B cell (primary cell): ENCODE data around the gene AIMP1. TPM values are rescaled to one million over a fixed set of nuclear protein-coding genes. Genes with fewer than 3 reads are reported as not detected.

Experiments used
- ATAC-seq: fragments of 200-7000 bp; cut with Tn5 transposase; one replicate; pipeline ENCODE4 v1.10.0; 2021; ENCODE audit warnings: low read depth, mild to moderate bottlenecking, moderate number of reproducible peaks, moderate library complexity
- CTCF ChIA-PET: fragments of 350-600 bp; sonication (Branson Sonifier 250); formaldehyde crosslinking; loops from one replicate; lab custom pipeline; 2021; ENCODE audit warnings: antibody characterized with exemption, inconsistent platforms; lab: Charles Lee
- POLR2A ChIA-PET: fragments of 350-600 bp; sonication (Branson Sonifier 250); formaldehyde crosslinking; loops from one replicate; lab custom pipeline; 2021; ENCODE audit warnings: antibody characterized with exemption; lab: Charles Lee
- DNase-seq: peaks from one replicate; pipeline ENCODE4 v3.0.0; 2013
- H2AFZ ChIP-seq: 2 replicates; pipeline ENCODE4 v1.6.1; 2012; ENCODE audit warnings: mild to moderate bottlenecking, low read depth, low read length; ENCODE audit not compliant: insufficient read depth, poor library complexity, severe bottlenecking
- H3K27ac ChIP-seq, 2 donors: 1 replicate in 1 of 2; 2 replicates in 1 of 2; pipeline ENCODE4 v1.5.1; 2012 to 2013; ENCODE audit warnings: low read length in 2 of 2, mild to moderate bottlenecking in 2 of 2, moderate library complexity in 1 of 2
- H3K27me3 ChIP-seq, 4 experiments: fragments of 200-600 bp in 1 of 4; sonication (generic) in 1 of 4; replicated peaks in 1 of 4; 1 replicate in 2 of 4; 2 replicates in 2 of 4; pipeline versions ENCODE4 v1.6.1 to v1.7.0; 2013 to 2016; ENCODE audit warnings: low read length in 3 of 4, mild to moderate bottlenecking in 2 of 4, mixed read lengths in 1 of 4, moderate library complexity in 1 of 4; ENCODE audit not compliant: insufficient read depth in 4 of 4, control insufficient read depth in 3 of 4; ENCODE audit errors: control extremely low read depth in 1 of 4
- H3K36me3 ChIP-seq, 2 experiments: replicated peaks in 1 of 2; 1 replicate in 1 of 2; 2 replicates in 1 of 2; pipeline versions ENCODE4 v1.6.1 to v1.7.1; 2013; ENCODE audit warnings: low read length in 1 of 2; ENCODE audit not compliant: insufficient read depth in 2 of 2, control insufficient read depth in 1 of 2; ENCODE audit errors: control extremely low read depth in 1 of 2, extremely low read depth in 1 of 2
- H3K4me1 ChIP-seq, 2 donors: fragments of 200-600 bp in 1 of 2; sonication (generic) in 1 of 2; 1 replicate in 1 of 2; 2 replicates in 1 of 2; pipeline versions ENCODE4 v1.5.1 to v1.6.1; 2013 to 2017; ENCODE audit warnings: low read length in 2 of 2; ENCODE audit not compliant: control insufficient read depth in 2 of 2, insufficient read depth in 2 of 2
- H3K4me2 ChIP-seq: replicated peaks from 2 replicates; pipeline ENCODE3; 2012; ENCODE audit warnings: mild to moderate bottlenecking, low read depth, low read length; ENCODE audit not compliant: poor library complexity, severe bottlenecking
- H3K4me3 ChIP-seq, 5 experiments: fragments of 200-600 bp in 1 of 5; sonication (generic) in 1 of 5; 1 replicate in 3 of 5; 2 replicates in 2 of 5; pipeline versions ENCODE4 v1.5.1 to v1.7.0; 2011 to 2016; ENCODE audit warnings: low read length in 4 of 5, mild to moderate bottlenecking in 4 of 5, low read depth in 2 of 5, control low read depth in 1 of 5, moderate library complexity in 1 of 5; ENCODE audit not compliant: insufficient read depth in 1 of 5; ENCODE audit errors: control extremely low read depth in 1 of 5, extremely low read depth in 1 of 5
- H3K79me2 ChIP-seq: fragments of 200-600 bp; sonication (generic); one replicate; pipeline ENCODE4 v1.6.0; 2016; ENCODE audit warnings: low read length; ENCODE audit not compliant: control insufficient read depth, insufficient read depth
- H3K9ac ChIP-seq: fragments of 200-600 bp; sonication (generic); 2 replicates; pipeline ENCODE4 v1.6.1; 2017; ENCODE audit warnings: mild to moderate bottlenecking, low read length, moderate library complexity
- H3K9me3 ChIP-seq, 3 donors: one replicate each; pipeline versions ENCODE4 v1.6.1 to v1.7.1; 2013; ENCODE audit warnings: low read length in 2 of 3; ENCODE audit not compliant: control insufficient read depth in 2 of 3, insufficient read depth in 1 of 3; ENCODE audit errors: control extremely low read depth in 1 of 3
- H4K20me1 ChIP-seq: 2 replicates; pipeline ENCODE4 v1.6.0; 2012; ENCODE audit warnings: mild to moderate bottlenecking, low read length; ENCODE audit not compliant: insufficient read depth, control insufficient read depth, poor library complexity, severe bottlenecking
- H3K27ac Mint-ChIP-seq: one replicate; pipeline ENCODE4 v1.8.0; 2021; ENCODE audit warnings: mixed read lengths
- H3K27me3 Mint-ChIP-seq: one replicate; pipeline ENCODE4 v1.8.0; 2021; ENCODE audit warnings: mixed read lengths
- H3K4me1 Mint-ChIP-seq: one replicate; pipeline ENCODE4 v1.8.0; 2021; ENCODE audit warnings: mixed read lengths
- H3K4me3 Mint-ChIP-seq: one replicate; pipeline ENCODE4 v1.8.0; 2021; ENCODE audit warnings: mixed read lengths
- H3K9me3 Mint-ChIP-seq: one replicate; pipeline ENCODE4 v1.8.0; 2022; ENCODE audit warnings: mixed read lengths; ENCODE audit not compliant: insufficient read depth
- CTCF ChIP-seq: fragments of 200-600 bp; IDR thresholded peaks from one replicate; pipeline ENCODE4 v1.8.0; 2022; ENCODE audit warnings: antibody characterized with exemption, mild to moderate bottlenecking
- EZH2 ChIP-seq: IDR thresholded peaks from 2 replicates; pipeline ENCODE4 v1.6.1; 2012; ENCODE audit warnings: borderline replicate concordance, low read depth, mild to moderate bottlenecking, moderate library complexity, low read length; ENCODE audit not compliant: insufficient read depth, poor library complexity, severe bottlenecking
- WGBS: methylation state at CpG from one replicate; pipeline ENCODE4 v1.1.5; 2013; ENCODE audit warnings: missing lambda C conversion rate; ENCODE audit not compliant: insufficient coverage; 5-methylcytosine and 5-hydroxymethylcytosine counted together
- intact Hi-C: fragments of 100-400 bp; cut with micrococcal nuclease; formaldehyde crosslinking; loops from one replicate; pipeline ENCODE4 v1.10.0; 2022
- polyA plus RNA-seq: library from polyadenylated mRNA; depleted of rRNA; stranded (reverse); fragments of >200 nt; gene quantifications from 2 replicates; pipeline ENCODE4 v1.2.3, GENCODE V29; 2012
- total RNA-seq, 2 donors: library from RNA; stranded (reverse); fragments of 120-200 nt in 1 of 2; gene quantifications; 1 replicate in 1 of 2; 2 replicates in 1 of 2; pipeline versions ENCODE4 v1.2.3 to v1.2.4, GENCODE V29; 2013 to 2022

AIMP1 gene
- total and polyA plus RNA-seq, 2 donors (not counting 1 experiment from before 2014, with no cell fraction given), result 12.0 to 49.7 TPM

- intact Hi-C loops, result loop anchor here (5.0 kb wide), 1 partner anchor 817 kb away; no protein-coding TSS in a partner anchor
- H3K36me3 ChIP-seq, result no peaks in the 10 kb centered on the region
- H3K9me3 ChIP-seq, result no peaks in the 10 kb centered on the region
- no peak overlapping the region for H2AFZ ChIP-seq
- no peak overlapping the region for H3K9ac ChIP-seq
- H3K79me2 ChIP-seq, result no peaks in the 10 kb centered on the region
- ChIA-PET CTCF (no interaction called here), POLR2A (no interaction called here)
- H4K20me1 ChIP-seq, result no peaks in the 10 kb centered on the region
- no peak overlapping the region for H3K4me2 ChIP-seq
- no peak overlapping the region for H3K27ac Mint-ChIP-seq
- no peak for DNase-seq
- TF ChIP-seq CTCF (no peak), EZH2 (no peak)
- H3K27me3 ChIP-seq, result no peaks in the 10 kb centered on the region
- H3K27me3 Mint-ChIP-seq, result peaks cover 19% of the 10 kb centered on the region
- WGBS, result no CpG with 5 or more reads among the region's 1 CpG
- no peak overlapping the region for H3K4me3 Mint-ChIP-seq
- H3K4me1 Mint-ChIP-seq, result no peaks in the 10 kb centered on the region
- H3K4me1 ChIP-seq, result no peaks in the 10 kb centered on the region
- no peak overlapping the region for H3K4me3 ChIP-seq
- H3K27ac ChIP-seq, result no peak overlapping the region
- no peak for ATAC-seq
- no peaks in the 10 kb centered on the region for H3K9me3 Mint-ChIP-seq
Observed at GRCh38 chr4:106365613-106366012, 49.3 kb downstream of the AIMP1 start.

GRCh38 chr4:106366026-106366425 is 49.7 kb downstream of the AIMP1 start:
- H3K4me1 Mint-ChIP-seq, result no peaks in the 10 kb centered on the region
- ChIA-PET POLR2A (no interaction called here), CTCF (no interaction called here)
- Histone ChIP-seq H2AFZ (no peak overlapping the region), H3K4me2 (no peak overlapping the region), H4K20me1 (no peaks in the 10 kb centered on the region), H3K9me3 (no peaks in the 10 kb centered on the region), H3K9ac (no peak overlapping the region), H3K4me3 (no peak overlapping the region), H3K27ac (no peak overlapping the region), H3K36me3 (no peaks in the 10 kb centered on the region), H3K4me1 (no peaks in the 10 kb centered on the region), H3K27me3 (no peaks in the 10 kb centered on the region), H3K79me2 (no peaks in the 10 kb centered on the region)
- ATAC-seq (no peak), DNase-seq (no peak)
- peaks cover 19% of the 10 kb centered on the region for H3K27me3 Mint-ChIP-seq
- H3K27ac Mint-ChIP-seq, result no peak overlapping the region
- TF ChIP-seq CTCF (no peak), EZH2 (no peak)
- intact Hi-C loops, result loop anchor here (5.0 kb wide), 1 partner anchor 816 kb away; no protein-coding TSS in a partner anchor
- H3K9me3 Mint-ChIP-seq, result no peaks in the 10 kb centered on the region
- no peak overlapping the region for H3K4me3 Mint-ChIP-seq
